NT2/D1 (cell line): ENCODE data around the gene VAPB.

Source experiments
- SUZ12 ChIP-seq: IDR thresholded peaks from 2 replicates; pipeline ENCODE4 v1.6.1; 2011; ENCODE audit not compliant: insufficient read length, insufficient read depth; ENCODE audit errors: extremely low read depth
- YY1 ChIP-seq: IDR thresholded peaks from 2 replicates; pipeline ENCODE4 v1.6.1; 2011; ENCODE audit not compliant: insufficient read length, insufficient read depth
- ZNF274 ChIP-seq: IDR thresholded peaks from 2 replicates; pipeline ENCODE4 v1.6.1; 2011; ENCODE audit warnings: mild to moderate bottlenecking, low read depth, low read length

- no peak for TF ChIP-seq YY1
- no peak for TF ChIP-seq ZNF274
- TF ChIP-seq SUZ12 = no peak
Measured at GRCh38 chr20:58402827-58403226, 13.8 kb downstream of the VAPB start.
